HG03558 (cell line): ENCODE measurements around the gene OTOF.

Experiments
- ATAC-seq: cut with Tn5 transposase; IDR thresholded peaks from one replicate; pipeline ENCODE4 v1.9.1; 2021; ENCODE audit warnings: moderate number of reproducible peaks; ENCODE audit not compliant: unreplicated experiment; ENCODE audit errors: extremely low read depth

OTOF gene

GRCh38 chr2:26503231-26503880 is 25.4 kb upstream of the OTOF start:
- no peak for ATAC-seq

GRCh38 chr2:26500406-26500805 is 22.5 kb upstream of the OTOF start:
- ATAC-seq = no peak

GRCh38 chr2:26495705-26496297 is 17.9 kb upstream of the OTOF start:
- no peak for ATAC-seq

- no peak for ATAC-seq
Measured at GRCh38 chr2:26494891-26495290, 17.0 kb upstream of the OTOF start.

- no peak for ATAC-seq
Measured at GRCh38 chr2:26494199-26494598, 16.3 kb upstream of the OTOF start.

GRCh38 chr2:26493566-26493965 is 15.6 kb upstream of the OTOF start:
- ATAC-seq = no peak

GRCh38 chr2:26492749-26493515 is 15.0 kb upstream of the OTOF start:
- no peak for ATAC-seq

GRCh38 chr2:26491563-26492167 is 13.7 kb upstream of the OTOF start:
- ATAC-seq = no peak

GRCh38 chr2:26489213-26489850 is 11.4 kb upstream of the OTOF start:
- ATAC-seq = no peak

- no peak for ATAC-seq
Measured at GRCh38 chr2:26488463-26489212, 10.7 kb upstream of the OTOF start.

GRCh38 chr2:26487192-26487591 is 9.3 kb upstream of the OTOF start:
- no peak for ATAC-seq

- no peak for ATAC-seq
Measured at GRCh38 chr2:26486789-26487188, 8.9 kb upstream of the OTOF start.

GRCh38 chr2:26485725-26486418 is 7.9 kb upstream of the OTOF start:
- ATAC-seq = no peak

GRCh38 chr2:26485099-26485498 is 7.2 kb upstream of the OTOF start:
- ATAC-seq = no peak

GRCh38 chr2:26484579-26484978 is 6.7 kb upstream of the OTOF start:
- ATAC-seq = no peak

GRCh38 chr2:26483957-26484565 is 6.1 kb upstream of the OTOF start:
- no peak for ATAC-seq

GRCh38 chr2:26483516-26483915 is 5.6 kb upstream of the OTOF start:
- no peak for ATAC-seq

GRCh38 chr2:26483027-26483326 is 5.1 kb upstream of the OTOF start:
- ATAC-seq = no peak
